HL-60/S4 treated with retinoic acid at 250 ng/mL for 4 days and 3 days (cell line): ENCODE measurements around the gene PLAA.

ENCODE experiments used
- in situ Hi-C: fragments of 300-500 bp; cut with MboI; formaldehyde crosslinking; loops from 2 replicates; pipeline ENCODE4 v1.7.0; 2022; ENCODE audit warnings: low sequenced_read_pairs

Gene PLAA

DNA sequence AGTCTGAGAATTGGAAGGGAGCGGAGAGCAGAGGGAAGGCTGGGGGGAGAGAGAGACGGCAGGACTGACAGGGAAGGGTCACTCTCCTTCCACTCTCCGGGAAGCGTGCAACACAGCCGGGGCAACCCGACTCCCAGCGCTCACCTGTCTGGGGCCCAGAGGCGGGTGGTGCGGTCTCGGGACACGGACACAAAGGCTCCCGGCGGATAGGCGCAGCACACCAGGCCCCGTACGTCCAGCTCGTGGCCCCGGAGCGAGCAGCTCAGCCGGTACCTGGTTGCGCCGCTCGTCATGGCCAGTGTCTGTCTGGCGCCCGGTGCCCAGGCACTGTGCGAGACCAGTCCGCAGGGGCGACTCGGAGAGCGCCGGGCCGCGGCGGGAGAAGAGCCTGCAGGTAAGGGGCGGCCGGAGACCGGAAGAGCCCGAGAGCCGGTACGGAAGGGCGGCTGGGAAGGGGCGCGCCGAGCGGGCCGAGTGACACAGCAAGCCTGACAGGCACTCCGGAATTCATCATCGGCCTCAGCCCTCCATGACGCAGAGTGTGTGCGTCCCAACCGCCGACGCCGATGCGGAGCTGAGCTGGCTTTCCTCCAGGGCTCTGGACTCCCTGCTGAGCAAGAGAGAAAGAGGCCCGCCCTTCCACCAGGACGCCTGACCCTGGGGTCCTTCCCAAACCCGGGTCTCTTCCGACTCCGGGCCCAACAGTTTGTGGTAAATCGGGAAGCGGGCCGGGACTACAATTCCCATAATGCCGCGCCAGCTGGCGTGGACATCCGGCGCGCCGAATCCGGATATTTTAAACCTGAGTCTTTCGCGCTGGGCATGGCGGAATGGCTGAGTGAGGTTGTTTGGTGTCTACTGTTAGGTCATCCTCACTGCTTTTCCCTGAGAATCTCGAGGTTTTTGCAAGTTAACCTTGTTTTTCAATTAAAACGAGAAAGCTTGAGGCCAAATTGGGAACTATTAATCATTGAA lies at the start of gene PLAA:
Gene PLAA (minus strand): TSS at position 490 of the 975 bp plus-strand sequence. CDS start 197 bp downstream, at position 293.
- in situ Hi-C loops: no loop called here

DNA sequence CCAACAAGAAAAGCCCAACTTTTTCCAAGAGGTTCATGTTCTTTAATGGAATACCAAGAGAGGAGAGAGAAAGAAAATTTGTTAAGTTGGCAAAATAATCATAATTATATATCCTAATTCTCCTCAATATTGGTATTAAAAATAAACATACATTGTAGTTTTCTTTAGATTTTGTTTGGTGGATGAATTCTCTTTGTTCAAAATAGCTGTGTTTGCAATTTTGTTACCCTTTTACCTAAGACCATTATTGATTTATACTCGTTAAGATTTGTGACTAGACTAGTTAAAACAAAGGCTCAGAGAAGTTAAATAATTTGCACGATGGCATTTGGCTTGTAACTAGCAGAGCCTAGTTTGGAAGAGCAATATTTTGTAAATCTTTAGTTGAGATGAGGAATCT lies 48.8 kb upstream of the PLAA start:
- in situ Hi-C loops: no loop called here

DNA sequence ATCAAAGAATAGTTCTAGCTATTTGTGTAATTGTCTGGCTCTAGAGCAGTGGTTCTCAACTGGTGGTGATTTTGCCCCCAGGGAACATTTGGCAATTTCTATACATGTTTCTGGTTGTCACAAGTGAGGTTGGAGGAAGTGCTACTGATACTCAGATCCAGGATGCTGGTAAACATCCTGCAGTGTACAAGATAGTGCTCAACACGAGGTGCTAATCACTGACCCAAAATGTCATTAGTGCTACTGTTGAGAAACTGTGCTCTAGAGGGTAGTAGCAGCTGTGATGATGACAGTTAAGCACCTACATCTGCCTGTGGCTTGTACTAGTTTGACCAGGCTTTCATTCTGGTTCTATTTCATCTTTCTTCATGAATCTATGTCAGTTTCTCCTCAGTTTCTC lies 36.3 kb upstream of the PLAA start:
- in situ Hi-C loops: no loop called here

DNA sequence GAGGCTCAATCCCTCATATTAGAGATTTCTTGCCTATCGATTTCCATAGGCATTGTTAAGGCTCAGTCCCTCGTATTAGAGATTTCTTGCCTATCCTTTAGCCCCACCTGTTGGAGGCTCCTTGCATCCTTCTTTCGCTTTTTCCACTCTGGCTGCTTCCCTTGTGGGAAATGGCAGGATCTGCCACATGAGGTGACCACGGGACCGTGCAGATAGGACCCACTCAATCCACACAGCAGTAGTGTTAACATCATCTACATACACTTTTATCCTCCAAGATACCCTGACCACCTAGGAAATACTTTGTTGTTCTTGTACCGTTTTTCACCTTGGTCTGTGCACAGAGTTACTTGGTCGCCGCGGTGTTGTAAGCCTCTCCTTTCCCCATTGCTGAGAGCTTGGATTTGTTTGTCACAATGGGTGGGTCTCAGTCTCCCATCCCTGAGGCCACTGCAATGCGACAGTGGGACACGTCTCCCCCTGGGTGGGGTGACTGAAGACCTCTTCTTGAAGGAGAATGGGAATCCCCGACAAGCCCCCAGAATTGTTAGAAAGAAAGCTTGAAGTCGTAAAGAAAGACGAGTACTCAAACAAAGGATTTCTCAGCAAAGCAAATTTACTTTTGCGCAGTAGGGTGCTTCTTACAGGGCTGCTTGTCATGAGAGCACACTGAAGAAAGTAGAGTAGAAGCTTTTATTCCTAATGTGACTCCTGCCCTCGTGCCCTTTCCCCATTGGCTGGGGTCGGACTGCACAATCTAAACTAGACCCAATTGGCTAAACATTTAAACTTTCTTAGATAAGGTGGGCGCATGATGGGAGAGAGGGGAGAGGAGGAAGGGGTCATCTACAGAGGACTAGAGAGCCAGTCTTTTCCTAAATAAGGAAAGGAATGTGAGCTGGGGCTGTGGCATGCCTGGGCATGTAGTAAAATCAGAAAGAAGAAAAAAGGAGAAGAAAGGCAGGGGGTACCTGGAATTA lies 29.0 kb upstream of the PLAA start:
- in situ Hi-C loops: no loop called here

DNA sequence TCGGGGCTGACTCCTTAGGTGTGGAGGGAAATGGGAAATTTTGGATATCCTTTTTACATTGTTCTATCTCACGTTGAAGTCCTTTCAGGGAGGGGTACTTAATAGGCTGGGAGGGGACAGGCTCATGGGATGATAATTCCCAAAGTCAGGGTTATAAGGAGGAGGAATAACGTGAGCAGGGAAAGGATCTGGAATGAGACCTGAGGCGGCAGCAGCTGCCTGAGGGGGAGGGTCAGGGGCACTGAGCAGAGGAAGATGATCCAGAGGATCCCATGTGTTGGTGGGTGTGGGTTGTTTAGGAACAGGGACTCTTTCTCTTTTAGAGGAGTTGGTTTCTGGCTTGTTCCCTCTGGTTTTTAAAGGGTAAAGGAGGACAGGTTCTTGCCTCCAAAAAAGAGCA lies 27.9 kb upstream of the PLAA start:
- in situ Hi-C loops: loop anchor here (25.0 kb wide), 1 partner anchor 238 kb away; no protein-coding TSS in a partner anchor

DNA sequence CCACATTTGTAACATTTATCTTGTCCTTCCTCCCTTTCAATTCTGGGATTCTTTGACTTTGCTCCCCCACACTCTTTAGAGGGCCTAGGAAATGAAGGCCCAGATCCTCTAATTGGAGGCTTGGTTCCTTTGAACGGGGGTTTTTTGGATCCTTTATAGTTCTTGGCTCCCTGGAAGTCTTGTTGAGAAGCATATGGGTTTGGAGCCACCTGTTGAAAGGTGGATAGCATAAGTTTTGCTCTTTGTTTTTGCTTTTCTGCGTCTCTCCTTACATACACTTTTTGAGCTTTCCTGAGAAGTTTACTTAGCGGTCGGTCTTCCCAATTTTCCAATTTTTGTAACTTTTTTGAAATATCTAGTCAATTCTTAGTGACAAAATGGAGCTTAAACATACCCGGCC lies 26.9 kb upstream of the PLAA start:
- in situ Hi-C loops: loop anchor here (25.0 kb wide), 1 partner anchor 237 kb away; no protein-coding TSS in a partner anchor

DNA sequence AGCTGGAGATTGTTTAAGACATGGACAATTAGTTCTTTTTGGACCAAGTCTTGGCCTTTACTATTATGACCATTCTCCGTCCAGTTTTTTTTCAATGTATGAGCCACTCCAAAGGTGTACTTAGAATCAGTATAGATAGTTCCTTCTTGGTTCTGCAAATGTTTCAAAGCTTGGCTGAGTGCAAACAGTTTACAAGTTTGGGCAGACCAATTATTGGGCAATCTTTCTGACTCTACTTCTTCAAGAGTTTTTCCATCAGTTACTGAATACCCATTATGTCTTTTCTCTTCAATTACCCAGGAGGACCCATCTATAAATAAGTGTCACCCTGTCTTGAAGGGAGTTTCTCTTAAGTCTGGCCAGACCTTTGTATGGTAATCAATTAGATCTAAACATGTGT lies 24.7 kb upstream of the PLAA start:
- in situ Hi-C loops: loop anchor here (25.0 kb wide), 1 partner anchor 234 kb away; no protein-coding TSS in a partner anchor

DNA sequence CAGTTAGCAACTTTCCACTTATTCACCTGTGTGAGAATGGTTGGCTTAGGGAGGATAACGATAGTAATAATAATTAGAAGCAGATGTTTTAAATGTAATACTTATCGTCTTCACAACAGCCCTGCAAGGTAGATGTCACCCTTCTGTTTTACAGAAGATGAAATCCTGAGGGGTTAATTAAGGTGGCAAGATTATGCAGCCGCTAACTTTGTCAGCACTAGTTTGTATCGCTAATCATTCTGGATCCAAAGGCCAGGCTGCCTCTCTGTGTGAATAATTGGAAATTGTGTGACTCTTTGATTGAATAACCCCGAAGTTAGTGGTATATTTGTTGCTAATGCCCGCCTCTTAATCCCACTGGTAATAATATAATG lies 9.8 kb upstream of the PLAA start:
- in situ Hi-C loops: loop anchor here (25.0 kb wide), 1 partner anchor 220 kb away; no protein-coding TSS in a partner anchor

DNA sequence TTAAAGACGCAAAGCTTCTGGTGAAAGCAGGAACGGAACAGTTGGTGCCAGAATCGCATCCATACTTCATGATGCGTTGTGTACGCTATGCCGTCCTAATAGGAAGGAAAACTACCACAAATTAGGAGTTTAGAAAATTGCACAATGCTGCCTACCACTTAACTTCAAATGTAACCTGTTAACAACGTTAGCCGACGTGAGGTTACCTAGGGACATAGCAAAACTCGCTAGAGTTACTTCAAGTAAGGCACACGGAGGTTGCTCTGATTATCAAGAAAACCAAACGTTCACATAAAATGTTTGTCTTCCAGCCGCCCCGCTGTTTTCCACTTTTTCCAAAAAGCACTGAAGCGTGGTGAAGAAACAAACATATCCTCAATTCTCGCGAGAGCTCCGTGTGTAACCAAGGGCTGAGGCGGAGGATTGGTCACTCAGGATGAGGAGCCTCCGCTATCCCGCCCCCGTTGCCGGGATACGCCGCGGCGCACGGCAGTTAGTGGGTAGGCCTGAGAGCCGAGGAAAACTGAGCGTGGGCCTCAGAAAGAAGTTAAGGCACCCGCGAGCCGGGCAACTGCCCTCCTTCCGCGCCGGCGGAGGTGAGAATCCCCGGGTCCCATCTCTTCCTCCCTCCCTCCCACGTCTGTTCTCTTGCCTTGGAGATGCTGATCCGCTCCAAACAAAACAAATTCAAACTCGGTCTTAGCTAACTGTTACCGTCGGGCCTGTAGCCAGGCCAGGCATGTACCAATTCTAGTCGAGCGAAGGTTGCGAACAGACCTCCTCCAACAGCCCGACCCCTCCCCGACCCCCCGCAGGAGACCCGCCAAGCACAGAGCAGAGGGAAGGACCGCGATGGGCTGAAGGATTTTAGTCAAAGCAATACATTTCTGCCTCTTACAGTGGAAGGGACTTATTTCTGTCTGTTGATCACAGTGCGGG lies 9.1 kb upstream of the PLAA start, which contains the start of gene IFT74:
Gene IFT74 (plus strand): TSS at position 492 of the 939 bp plus-strand sequence. CDS start 5,556 bp downstream, outside the sequence.
- in situ Hi-C loops: loop anchor here (25.0 kb wide), 1 partner anchor 219 kb away; no protein-coding TSS in a partner anchor

DNA sequence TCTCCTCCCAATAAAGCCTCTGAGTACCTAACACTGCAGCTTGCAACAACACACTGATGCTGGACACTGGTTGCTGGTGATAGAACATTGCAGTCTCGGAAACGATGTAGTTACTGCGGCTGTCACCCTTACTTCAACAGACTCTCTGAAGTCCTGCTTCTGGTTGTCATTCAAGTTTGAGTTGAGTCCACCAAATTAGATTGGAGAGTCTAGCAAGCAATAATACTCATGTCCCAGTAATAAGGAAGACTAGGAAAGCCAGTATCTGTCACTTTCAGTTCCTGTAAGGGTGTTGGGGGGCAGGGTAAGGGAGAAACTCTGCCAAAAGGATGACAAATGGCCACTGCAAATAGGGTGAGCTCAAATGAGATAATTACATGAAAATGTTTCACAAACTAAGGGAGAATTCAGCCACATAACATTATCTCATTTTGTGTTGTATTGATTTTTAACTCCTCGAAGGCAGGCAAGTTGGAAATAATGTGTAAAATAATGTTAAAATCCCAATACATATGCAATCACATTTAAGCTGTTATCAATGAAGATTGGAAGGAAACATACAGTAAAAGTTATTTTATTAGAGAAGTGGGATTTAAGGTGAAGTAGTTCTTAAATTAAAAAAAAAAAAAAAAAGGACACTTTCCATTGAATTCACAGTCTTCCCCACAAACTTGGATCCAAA lies 8.3 kb upstream of the PLAA start:
- in situ Hi-C loops: loop anchor here (25.0 kb wide), 1 partner anchor 218 kb away; no protein-coding TSS in a partner anchor

DNA sequence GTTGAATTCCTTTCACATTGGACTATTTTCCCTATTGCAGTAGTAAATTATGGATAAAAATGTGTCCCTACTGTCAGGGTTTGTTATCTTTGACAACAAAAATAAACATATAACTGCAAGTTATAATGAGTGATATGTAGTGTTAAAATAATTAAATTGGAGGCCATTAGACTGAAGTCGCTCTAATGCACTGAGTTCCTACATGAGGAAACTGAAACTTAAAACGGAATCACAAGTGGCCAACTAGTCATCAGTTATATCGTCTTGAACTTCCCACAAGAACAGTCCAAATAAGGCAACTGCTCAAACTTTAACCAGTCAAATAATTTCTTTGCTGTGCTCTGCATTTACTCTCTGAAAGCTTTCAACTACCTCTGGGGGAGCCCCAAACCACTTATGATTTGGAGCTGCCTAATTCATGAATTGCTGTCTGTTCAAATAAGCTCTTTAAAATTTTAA lies 7.0 kb upstream of the PLAA start:
- in situ Hi-C loops: loop anchor here (25.0 kb wide), 1 partner anchor 217 kb away; no protein-coding TSS in a partner anchor

DNA sequence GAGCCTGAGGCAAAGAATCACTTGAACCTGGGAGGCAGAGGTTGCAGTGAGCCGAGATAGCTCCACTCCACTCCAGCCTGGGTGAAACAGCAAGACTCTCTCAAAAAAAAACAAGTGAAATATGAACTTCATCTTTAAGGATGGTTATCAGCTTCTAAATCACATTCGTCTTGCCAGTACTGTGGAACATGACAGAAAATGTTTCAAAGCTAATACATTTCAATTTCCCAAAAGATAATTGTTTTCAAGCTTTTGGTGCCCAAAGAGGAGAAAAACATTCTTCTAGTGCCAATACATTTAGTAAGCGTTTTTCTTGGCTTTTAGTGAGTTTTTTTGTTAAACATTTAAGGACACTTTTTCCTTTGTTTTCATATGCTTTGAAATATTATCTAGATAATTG lies 4.8 kb upstream of the PLAA start:
- in situ Hi-C loops: loop anchor here (25.0 kb wide), 1 partner anchor 214 kb away; no protein-coding TSS in a partner anchor

DNA sequence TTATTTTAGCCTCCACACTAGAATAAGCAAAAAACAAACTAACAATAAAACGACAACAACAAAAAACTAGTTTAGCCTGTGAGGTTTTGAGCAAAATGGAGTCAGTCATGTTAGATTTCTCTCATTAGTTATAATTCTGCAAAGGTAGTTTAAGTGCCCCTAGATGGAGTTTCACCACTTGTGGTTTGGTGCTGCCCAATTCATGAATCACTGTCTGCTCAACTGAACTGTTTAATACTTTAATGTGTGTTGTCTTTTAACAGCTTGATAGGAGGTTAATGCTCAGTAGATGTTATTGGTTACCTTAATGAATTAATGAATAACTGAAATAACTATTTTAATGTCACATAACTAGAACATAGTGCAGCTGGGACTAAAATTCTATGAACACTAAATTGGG lies 3.5 kb upstream of the PLAA start:
- in situ Hi-C loops: loop anchor here (25.0 kb wide), 1 partner anchor 213 kb away; no protein-coding TSS in a partner anchor

DNA sequence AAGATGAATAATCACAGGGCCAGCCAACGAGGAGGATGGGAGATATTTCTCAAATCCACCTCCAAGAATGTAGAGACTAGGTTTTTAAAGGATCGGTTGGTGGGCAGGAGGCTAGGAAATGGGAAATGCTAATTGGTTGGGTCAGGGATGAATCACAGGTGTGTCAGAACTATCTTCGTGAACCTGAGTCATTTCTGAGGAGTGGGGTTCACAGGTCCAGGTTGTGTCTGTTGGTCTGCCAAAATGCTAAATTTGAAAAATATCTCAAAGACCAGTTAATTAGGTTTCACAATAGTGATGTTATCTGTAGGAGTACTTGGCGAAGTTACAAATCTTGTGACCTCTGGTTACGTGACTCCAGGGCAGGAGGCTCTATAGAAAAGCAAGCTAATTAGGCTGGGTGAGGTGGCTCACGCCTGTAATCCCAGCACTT lies 2.6 kb upstream of the PLAA start:
- in situ Hi-C loops: loop anchor here (25.0 kb wide), 1 partner anchor 212 kb away; no protein-coding TSS in a partner anchor

DNA sequence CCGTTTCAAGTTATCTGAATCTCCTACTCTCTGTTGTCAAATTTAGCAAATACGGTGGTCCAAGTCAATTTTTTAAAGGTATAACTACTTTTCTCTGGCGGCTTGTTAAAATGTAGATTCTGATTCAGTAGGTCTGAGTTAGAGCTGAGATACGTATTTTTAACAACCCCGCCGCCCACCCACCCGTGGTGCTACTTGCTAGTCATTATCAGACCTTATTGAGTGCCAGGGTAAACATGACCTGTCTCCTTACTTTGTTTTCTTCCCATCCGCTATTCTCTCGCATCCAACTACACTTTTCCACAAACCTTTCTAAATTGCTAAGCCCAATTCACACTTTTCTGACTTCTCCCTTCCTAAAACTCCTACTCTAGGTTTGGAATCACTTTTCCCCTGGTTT lies 694 bp upstream of the PLAA start:
- in situ Hi-C loops: no loop called here

DNA sequence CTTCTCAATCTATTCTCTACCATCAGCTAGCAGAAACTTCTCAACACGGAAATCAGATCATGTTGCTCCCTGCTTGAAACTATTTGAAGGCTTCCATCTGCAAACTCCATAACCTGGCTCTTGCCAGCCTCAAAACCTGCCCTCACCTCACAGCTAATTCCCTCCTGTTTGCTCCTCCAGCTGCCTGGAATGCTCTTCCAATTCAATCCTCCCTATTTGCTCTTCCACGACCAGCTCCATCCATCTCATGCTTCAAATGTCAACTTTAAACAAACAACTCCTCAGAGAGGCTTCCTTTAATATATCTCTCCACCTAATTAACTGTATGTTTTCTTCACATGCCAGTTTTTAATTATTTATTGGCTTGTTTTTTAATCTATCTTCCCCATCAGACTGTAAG lies 1.5 kb downstream of the PLAA start:
- in situ Hi-C loops: no loop called here

DNA sequence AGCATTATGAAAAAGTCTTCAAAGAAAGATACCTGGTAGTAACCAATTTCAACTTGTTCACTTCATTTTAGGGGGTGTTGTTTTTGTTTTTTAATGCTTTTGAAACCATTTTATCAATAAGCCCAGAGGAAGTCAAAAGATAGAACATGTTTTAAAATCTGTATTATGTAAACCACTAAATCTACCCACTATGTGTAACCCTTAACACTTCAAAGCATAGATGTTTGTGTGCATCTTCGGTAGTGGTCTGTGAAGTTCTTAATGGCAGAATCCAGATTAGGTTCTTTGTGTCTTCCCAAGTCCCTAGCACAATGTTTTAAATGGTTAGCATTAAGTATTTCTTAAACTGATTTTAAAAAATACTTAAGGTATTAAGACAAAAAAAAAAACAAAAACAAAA lies 6.3 kb downstream of the PLAA start:
- in situ Hi-C loops: no loop called here

DNA sequence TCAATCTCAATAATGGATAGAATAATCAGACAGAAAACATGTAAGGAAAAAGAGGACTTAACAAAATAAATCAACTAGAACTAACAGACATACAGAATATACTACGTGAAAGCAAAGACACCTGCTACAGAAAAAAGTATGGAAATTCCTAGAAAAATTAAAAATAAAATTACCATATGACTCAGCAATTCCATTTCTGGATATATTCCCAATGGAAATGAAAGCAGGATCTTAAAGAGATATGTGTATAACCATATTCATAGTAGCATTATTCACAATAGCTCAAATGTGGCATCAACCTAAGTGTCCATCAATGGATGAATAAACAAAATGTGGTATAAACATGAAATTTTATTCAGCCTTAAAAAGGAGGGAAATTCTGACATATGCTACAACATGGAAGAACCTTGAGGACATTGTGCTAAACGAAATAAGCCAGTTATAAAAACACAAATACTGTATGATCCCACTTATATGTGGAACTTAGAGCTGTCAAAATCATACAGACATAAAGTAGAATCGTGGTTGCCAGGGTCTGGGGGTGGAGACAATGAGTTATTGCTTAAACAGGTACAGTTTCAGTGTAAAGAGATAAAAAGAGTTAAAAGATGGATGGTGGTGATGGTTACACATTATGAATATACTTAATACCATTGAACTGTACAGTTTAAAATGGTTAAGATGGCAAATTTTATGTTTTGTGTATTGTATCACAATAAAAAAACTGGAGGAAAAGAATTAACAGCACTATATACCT lies 6.9 kb downstream of the PLAA start:
- in situ Hi-C loops: no loop called here
